Stimulated activated CD8-positive, alpha-beta memory T cell treated with anti-CD3 and anti-CD28 coated beads, Interleukin-2, amount 100 ng/mL, for 48 hours (primary cell): ENCODE measurements around the gene UBXN2A.
"Not testable (repeated sequence)": the region's sequence is repeated elsewhere in the genome, so short reads cannot be mapped to it uniquely, and the experiment has no call there.

Source experiments
- DNase-seq, 2 donors: peaks; one replicate each; pipeline ENCODE4 v3.0.0-alpha.2; 2020; ENCODE audit warnings: low read depth in 2 of 2

The UBXN2A gene

DNA sequence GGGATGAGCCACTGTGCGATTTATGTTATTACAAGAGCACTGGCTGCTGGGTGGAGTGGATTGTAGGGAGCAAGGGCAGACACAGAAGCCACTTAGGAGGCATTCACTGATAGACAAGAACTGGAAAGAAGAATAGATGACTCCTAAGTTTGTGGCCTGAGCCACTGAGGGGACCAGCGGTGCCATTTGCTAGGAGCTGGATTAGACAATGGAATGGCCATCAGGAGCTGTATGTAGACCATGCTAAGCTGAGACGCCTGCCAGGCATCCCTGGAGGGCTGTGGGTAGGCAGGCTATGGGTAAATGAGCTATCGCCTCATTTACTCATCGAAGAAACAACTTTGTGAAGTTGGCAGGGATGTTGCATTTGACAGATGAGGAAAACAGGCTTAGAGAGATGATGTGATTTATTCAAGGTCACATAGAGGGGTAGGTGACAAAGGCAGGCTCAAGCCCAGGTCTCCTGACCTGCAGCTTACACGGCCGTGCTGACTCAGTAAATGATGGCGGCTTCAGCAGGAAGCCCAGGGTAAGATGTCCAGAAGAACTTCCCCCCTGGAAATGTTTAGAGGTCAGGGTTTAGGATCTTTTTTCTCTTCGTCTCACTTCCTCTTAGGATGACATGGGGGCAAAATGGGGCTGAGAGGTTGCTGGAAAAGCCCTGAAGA lies 72.4 kb downstream of the UBXN2A start:
- no peak for DNase-seq

DNA sequence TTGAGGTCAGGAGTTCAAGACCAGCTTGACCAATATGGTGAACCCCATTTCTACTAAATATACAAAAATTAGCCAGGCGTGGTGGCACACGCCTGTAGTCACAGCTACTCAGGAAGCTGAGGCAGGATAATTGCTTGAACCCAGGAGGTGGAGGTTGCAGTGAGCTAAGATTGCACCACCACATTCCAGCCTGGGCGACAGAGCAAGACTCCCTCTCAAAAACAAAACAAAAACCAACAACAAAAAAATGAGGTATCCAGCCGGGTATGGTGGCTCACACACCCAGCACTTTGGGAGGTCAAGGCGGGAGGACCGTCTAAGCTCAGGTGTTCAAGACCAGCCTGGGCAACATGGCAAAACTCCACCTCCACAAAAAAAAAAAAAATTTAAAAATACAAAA lies 74.6 kb downstream of the UBXN2A start:
- not testable (repeated sequence) for DNase-seq

DNA sequence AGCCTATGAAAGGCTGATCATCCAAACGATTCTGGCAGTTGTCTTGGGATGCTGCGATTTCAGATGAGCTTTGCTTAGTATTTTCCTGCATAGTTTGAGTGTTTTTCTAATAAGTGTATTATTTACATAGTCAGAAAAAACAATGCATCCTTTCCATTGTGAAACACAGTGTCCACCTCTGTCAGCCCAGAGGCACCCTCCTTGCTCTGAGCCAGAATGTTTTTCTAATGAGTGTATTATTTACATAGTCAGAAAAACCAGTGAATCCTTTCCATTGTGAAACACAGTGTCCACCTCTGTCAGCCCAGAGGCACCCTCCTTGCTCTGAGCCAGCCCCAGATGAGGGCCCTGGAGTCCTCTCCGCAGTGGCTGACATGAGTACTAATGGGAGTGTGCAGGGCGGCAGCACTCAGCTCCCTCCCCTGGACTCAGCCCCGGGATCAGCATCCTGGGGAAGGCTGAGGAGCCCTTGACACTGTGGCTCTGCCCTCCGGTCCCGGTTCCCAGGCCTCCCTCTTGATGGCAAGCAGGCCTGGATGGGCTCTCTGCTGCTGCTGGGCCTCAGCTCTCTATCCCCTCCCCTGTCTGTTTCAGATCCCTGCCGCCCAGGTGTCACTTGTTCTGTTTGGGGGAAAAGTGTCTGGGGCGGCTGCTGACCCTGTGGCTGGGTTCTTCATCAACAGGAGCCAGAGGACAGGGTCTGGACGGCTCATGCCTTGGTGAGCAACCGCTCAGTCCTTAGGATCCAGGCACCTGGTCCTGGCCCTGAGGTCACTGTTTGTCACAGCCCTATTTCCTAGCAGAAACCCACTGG lies 75.5 kb downstream of the UBXN2A start:
- DNase-seq: no peak

DNA sequence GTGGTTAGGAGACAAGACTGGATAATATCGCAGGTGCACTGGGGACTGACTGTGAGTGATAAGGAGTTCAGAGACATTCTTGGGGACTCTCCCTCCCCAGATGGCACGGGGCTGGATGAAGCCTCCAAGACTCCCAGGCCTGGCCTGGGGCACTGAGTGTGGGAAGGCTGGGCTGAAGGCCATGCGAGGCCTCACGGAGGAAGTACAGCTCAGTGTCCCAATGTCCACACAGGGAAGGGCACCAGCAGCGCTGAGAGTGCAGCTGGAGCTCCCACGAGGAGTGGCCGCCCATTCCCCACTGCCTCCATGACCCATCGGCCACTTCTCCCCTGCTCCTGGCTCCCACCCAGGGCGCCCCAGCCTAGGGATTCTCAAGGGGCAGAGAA lies 76.1 kb downstream of the UBXN2A start:
- DNase-seq: no peak

DNA sequence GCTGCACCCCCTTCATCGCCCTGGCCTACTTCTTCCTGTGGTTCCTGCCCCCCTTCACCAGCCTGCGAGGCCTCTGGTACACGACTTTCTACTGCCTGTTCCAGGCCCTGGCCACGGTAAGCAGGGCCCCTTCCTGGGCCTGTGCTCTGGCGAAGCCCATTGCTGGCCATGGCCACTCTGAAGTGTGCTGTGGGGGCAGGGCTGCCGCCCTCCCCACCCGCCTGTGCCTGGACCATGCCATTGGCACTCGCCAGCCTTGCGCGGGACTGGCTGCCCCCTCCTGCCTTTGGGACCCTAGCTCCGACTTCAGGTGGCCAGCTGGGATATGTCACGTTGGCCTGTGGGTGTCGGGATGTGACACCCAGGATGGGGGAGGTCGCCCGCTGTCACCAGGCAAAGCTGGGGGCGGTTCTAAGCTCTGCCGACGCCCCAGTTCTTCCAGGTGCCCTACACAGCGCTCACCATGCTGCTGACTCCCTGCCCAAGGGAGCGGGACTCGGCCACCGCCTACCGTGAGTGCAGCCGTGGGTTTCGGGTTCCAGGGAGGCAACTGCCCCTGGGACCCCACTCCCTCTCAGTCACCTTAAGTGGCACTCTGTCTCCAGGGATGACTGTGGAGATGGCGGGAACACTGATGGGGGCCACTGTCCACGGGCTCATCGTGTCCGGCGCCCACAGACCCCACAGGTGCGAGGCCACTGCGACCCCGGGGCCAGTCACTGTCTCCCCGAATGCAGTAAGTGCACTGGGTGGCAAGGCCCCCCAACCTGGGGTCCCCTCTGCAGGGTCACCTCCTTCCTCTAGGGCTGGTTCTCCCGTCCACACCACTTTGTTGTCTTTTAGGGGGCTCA lies 76.8 kb downstream of the UBXN2A start:
- DNase-seq: no peak

DNA sequence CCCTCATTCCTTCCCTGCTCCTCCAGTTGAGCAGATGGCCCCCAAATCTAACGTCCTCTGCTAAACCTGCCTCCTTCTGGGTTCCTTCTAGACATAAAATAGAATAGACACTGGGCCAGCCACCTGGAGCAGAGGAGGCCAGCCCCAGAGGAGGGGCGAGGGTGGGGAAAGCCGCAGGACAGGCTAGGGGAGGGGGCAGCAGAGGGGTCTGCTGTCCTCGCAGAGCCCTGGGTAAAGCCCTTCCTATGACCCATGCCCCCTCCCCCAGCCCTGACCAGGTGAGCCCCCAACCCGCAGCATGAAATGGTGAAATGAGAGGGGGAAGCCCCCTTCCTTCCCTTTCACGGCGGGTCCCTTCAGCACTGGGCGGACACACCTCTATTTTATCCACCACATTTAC lies 77.4 kb downstream of the UBXN2A start:
- no peak for DNase-seq

DNA sequence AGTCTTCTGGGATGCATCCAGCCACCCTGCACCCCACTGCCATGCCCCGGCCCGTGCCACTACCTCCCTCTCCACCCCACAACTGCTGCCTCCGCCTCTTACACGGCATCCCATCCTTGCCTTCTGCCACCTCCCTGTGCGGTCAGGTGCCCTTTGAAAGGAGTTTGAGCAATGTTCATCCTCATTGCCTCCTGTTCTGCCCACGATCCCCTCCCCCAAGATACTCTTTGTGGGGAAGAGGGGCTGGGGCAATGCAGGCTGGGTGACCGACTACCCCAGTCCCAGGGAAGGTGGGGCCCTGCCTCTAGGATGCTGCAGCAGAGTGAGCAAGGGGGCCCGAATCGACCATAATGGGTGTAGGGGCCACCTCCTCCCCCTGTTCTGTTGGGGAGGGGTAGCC lies 78.0 kb downstream of the UBXN2A start:
- no peak for DNase-seq

DNA sequence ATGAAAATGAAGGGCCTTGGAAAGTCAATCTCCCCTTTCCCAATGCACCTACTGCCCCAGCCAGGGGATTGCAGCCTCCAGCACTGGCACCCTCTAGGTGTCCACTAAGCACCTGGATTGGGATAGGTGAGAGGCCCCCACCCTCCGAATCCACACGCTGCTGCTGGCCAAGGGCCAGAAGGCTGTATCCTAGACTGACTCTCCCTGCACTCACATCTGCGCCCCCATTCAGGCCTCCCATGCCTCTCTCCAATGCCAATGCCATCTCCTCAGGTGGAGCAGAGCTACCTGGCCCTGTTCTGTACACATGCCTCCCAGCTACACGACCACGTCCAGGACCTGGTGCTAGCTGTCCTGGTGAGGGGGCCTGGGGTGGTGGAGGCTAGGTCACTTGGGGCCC lies 79.5 kb downstream of the UBXN2A start:
- no peak for DNase-seq

DNA sequence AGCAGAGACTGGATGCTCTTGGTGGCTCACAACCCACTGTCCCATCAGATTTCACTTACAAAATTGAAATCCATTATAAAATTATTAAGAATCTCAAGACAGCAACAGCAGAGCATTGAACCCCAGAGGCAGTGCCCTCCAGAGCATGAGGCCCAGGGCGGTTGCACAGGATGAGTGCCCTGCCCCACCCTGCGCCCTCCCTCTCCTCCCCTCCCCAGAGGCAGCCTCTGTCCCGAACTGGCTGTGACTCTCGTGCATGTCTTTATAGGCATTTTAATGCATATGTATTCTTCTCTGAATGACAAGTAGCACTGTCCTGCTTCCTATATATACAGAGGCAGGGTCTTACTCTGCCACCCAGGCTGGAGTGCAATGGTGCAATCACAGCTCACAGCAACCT lies 80.0 kb downstream of the UBXN2A start:
- DNase-seq: no peak

DNA sequence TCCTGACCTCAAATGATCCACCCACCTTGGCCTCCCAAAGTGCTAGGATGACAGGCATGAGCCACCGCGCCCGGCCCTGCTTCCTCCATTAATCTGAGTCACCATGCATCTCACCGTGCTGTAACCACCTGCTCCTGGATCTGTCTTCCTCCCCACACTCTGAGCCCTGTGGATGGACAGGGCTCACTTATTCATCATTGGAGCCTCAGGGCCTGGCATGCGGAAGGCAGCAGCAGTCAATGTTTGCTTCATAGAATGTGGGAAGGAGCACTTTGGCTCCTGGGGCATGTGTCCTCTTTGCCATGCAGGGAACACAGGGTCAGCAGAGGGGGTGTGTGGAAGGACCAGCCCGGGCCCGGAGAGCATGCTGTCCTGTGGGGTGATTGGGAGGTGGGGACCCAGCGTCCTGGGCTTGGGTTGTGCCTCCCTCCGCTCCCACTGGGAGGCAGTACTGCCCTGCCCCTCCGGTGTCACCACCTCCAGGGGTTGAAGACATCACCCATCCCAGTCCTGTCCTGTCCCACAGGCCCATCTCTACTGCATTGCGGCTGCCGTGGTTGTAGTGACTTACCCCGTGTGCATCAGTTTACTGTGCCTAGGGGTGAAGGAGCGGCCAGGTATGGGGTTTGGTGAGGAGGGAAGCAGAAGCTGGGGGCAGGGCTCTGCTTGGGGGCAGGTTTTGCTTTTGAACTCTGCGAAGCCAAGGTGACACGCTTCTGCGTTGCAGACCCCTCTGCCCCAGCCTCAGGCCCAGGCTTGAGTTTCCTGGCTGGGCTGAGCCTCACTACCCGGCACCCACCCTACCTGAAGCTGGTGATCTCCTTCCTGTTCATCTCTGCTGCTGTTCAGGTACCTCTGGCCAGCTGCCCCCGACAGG lies 81.1 kb downstream of the UBXN2A start:
- DNase-seq: peak in 1 of 2 donors; percentile 11

DNA sequence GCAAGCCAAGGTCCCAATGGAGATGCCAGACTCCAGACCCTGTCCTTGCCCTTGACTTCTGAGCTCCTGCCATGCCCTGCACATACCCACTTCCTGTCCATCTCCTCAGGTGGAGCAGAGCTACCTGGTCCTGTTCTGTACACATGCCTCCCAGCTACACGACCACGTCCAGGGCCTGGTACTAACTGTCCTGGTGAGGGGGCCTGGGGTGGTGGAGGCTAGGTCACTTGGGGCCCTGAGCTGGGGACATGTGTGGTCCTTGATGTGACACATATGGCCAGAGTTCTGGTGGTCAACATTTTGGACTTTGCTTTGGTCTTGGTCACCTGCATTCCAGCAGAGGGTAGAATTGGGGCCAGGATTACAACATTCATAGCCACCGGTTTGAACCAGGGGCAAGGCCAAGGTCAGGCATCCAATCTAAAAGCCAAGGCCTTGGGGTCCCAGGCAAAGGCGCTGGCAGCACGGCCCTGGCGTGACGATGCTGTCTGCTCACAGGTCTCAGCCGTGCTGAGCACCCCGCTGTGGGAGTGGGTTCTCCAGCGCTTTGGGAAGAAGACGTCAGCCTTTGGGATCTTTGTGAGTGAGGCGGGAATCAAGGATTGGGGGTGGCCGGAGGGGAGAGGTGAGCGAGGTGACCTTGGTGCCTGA lies 82.2 kb downstream of the UBXN2A start:
- no peak for DNase-seq

DNA sequence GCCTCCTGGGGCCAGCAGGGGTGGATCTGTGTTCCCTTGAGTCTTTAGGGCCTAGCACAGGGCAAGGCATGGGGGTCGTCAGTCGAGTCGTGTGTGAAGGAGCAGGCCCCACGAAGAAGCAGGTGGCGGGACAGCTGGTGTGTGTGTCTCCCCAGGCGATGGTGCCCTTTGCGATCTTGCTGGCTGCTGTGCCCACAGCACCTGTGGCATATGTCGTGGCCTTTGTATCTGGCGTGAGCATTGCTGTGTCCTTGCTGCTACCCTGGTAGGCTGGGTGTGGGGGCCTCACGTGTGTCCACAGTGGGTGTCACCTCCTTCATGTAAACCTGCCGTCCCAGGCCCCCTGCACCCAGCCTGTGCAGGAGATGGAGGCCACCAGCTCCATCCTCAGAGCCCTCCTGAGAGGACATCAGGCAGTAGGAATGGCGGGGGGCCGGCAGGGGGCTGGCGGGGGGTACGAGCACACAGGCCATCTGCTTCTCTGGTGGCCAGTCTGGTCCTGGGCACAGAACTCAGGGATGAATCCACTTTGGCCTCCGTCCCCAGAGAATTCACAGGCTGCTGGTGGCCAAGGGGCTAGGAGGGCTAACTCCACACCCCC lies 82.8 kb downstream of the UBXN2A start:
- DNase-seq: no peak

DNA sequence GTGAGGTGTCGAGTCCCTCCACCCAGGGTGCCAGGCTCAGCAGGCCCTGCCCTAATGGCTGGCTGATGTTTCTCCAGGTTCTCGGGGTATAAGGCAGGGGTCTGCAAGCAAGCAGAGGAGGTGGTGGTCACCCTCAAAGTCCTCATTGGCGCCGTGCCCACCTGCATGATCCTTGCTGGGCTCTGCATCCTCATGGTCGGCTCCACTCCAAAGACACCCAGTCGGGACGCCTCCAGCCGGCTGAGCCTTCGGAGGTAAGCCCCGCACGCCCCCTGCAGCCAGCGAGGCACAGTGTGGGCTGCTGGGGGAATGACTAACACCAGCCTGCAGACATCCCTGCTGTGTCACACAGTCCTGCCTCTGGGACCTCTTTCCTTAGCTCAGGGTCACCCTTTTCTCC lies 83.8 kb downstream of the UBXN2A start:
- DNase-seq: no peak

DNA sequence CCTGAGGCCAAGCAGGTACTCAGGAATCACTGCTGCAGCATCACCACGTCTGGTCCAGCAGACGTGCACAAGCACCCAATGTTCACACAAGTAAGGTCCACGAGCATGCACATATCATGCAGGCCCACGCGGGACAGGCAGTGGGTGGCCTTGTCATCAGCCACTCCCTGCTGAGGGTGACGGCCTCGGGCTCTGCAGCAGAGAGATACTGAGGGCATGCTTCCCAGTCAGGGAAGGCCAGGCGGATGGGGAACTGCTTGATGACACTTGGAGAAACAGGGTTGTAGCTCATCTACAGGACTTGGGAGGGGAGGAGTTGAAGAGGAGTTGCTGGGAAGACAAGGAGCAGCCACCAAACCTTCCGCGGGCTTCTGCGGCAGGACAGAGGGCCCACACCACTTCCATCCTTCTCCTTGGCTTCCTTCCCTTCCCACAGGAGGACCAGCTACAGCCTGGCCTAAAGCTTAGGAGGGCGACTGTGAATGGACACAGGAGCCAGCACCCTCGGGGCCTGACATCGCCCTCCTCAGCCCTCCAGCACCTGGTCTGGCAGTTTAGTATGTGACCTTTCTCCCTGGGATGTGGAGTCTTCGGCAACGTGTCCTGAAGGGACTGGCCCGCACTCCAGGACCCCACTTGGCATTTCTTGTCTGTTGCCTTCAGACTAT lies 84.9 kb downstream of the UBXN2A start:
- no peak for DNase-seq

DNA sequence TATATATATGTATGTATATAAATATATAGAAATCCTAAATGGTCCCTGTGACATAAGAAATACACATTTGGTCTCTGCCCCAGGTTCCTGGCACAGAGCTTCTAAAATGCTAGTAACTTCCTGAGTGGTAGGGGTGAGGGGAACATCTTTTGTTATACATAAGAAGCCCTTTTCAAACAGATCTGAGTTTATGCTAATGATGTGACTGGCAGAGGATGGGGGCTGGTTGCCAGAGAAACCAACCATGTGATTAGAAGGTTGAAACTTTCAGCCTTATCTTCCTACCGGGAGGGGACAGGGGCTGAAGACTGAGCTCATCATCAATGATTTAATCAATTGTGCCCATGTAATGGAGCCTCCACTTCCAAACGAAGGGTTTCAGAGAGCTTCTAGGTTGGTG lies 86.0 kb downstream of the UBXN2A start:
- no peak for DNase-seq

DNA sequence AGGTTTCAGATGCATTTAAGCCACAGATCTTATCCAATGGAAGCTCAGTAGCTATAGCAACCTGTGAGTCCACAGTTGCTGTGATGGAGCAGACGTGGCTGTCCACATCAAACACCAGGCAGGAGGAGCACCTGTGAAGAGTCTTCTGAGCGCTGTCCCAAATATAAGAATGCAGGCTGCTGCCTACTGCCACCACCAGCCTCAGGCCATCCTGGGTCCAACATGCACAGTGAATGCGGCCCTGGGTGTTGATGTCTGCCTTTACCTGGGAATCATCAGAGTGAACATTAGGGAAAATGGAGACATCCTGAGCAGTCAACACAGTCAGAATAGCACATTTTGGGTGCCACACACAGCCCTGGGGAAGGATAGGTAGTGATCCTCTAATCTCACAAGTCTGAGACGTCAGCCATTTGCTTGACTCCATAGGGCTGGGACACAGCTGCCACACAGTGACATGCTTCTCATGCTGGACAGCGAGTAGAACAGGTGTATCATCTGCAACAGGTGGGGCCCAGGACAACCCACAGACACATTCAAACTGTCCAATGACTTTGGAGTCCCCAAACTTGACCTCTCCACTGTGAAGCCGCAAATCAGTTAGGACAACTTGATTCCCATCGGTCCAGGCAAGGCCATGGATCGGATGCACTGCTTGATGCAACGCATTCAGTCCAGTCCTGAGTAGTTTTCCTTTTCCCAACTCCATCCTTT lies 98.7 kb downstream of the UBXN2A start:
- DNase-seq: no peak

DNA sequence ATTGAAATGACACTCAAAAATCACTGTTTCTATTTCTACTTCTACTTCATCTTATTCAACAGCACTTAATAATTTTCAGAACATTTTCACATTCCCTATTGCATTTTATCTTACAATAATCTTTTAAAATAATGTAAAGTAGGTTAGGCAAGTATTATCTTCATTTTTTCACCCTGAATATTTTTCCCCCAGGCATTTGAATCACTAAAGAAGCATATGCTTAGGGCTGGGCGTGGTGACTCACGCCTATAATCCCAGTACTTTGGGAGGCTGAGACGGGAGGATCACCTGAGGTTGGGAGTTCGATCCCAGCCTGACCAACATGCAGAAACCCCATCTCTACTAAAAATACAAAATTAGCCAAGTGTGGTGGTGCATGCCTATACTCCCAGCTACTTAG lies 100.2 kb downstream of the UBXN2A start:
- no peak for DNase-seq

DNA sequence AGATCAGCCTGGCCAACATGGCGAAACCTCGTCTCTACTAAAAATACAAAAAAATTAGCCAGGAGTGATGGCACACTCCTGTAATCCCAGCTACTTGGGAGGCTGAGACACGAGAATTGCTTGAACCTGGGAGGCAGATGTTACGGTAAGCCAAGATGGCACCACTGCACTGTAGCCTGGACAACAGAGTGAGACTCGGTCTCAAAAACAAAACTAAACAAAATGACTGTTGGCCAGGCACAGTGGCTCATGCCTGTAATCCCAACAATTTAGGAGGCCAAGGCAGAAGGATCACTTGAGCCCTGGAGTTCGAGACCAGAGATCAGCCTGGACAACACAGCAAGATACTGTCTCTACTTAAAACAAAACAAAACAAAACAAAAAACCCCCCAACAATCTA lies 102.9 kb downstream of the UBXN2A start:
- not testable (repeated sequence) for DNase-seq
